HepG2 (cell line): Measurements from ENCODE around the gene MRPS35. TPM values are rescaled to one million over a fixed set of nuclear protein-coding genes. Genes with fewer than 3 reads are reported as not detected.

Experiments used
- E2F1 ChIP-seq: sonication (generic); formaldehyde crosslinking; IDR thresholded peaks from 2 replicates; pipeline ENCODE4 v1.5.0; 2020; ENCODE audit warnings: missing genetic modification reagents
- EHMT2 ChIP-seq: fragments of 200-600 bp; sonication (generic); IDR thresholded peaks from 2 replicates; pipeline ENCODE4 v1.7.0; 2017; ENCODE audit warnings: antibody characterized with exemption, low read depth, low read length, borderline replicate concordance
- EZH2 ChIP-seq: conservative IDR thresholded peaks from 2 replicates; pipeline ENCODE4 v1.6.1; 2012; ENCODE audit warnings: mild to moderate bottlenecking, low read depth, low read length, moderate library complexity
- GABPA ChIP-seq, 2 experiments: IDR thresholded peaks; 2 replicates each; pipeline ENCODE4 v1.6.1; 2011 to 2016; ENCODE audit warnings: low read depth in 2 of 2, low read length in 1 of 2, missing biosample characterization in 1 of 2, missing genetic modification characterization in 1 of 2
- GZF1 ChIP-seq: sonication (generic); formaldehyde crosslinking; IDR thresholded peaks from 2 replicates; pipeline ENCODE4 v1.5.1; 2020; ENCODE audit warnings: mild to moderate bottlenecking, missing genetic modification reagents
- MYPOP ChIP-seq: sonication (generic); formaldehyde crosslinking; IDR thresholded peaks from 2 replicates; pipeline ENCODE4 v1.8.1; 2023; ENCODE audit warnings: mild to moderate bottlenecking, moderate library complexity, missing genetic modification reagents
- NCOA1 ChIP-seq: sonication (generic); formaldehyde crosslinking; IDR thresholded peaks from 2 replicates; pipeline ENCODE4 v1.9.0; 2021; ENCODE audit warnings: missing genetic modification reagents
- PHF5A ChIP-seq: IDR thresholded peaks from one replicate; pipeline ENCODE4 v1.6.1; 2018; ENCODE audit warnings: low read depth, missing genetic modification reagents; ENCODE audit not compliant: unreplicated experiment
- RFX5 ChIP-seq: IDR thresholded peaks from 2 replicates; pipeline ENCODE4 v1.6.1; 2011; ENCODE audit warnings: low read depth, low read length, improper control_type of control experiment
- RFXANK ChIP-seq: IDR thresholded peaks from 2 replicates; pipeline ENCODE4 v1.6.1; 2016
- SOX5 ChIP-seq: IDR thresholded peaks from 2 replicates; pipeline ENCODE4 v1.6.1; 2016; ENCODE audit warnings: borderline replicate concordance
- SP4 ChIP-seq: sonication (generic); formaldehyde crosslinking; IDR thresholded peaks from 2 replicates; pipeline ENCODE4 v1.8.1; 2023; ENCODE audit warnings: mild to moderate bottlenecking, missing genetic modification reagents
- YEATS2 ChIP-seq: sonication (generic); formaldehyde crosslinking; IDR thresholded peaks from 2 replicates; pipeline ENCODE4 v1.4.0; 2020; ENCODE audit warnings: missing genetic modification reagents, borderline replicate concordance
- ZNF17 ChIP-seq: sonication (generic); formaldehyde crosslinking; IDR thresholded peaks from 2 replicates; pipeline ENCODE4 v1.5.0; 2020; ENCODE audit warnings: mild to moderate bottlenecking, missing genetic modification reagents
- ZNF205 ChIP-seq: IDR thresholded peaks from 2 replicates; pipeline ENCODE4 v1.6.1; 2018; ENCODE audit warnings: missing biosample characterization, missing genetic modification reagents
- ZNF407 ChIP-seq: sonication (generic); formaldehyde crosslinking; IDR thresholded peaks from one replicate; pipeline ENCODE4 v1.5.1; 2020; ENCODE audit warnings: mild to moderate bottlenecking, missing genetic modification reagents; ENCODE audit errors: not compliant biosample characterization
- ZNF430 ChIP-seq: sonication (generic); formaldehyde crosslinking; IDR thresholded peaks from 2 replicates; pipeline ENCODE4 v1.9.0; 2021; ENCODE audit warnings: mild to moderate bottlenecking, missing genetic modification reagents
- ZNF644 ChIP-seq: IDR thresholded peaks from 2 replicates; pipeline ENCODE4 v1.6.1; 2016; ENCODE audit warnings: low read depth
- ZNF749 ChIP-seq: sonication (generic); formaldehyde crosslinking; IDR thresholded peaks from 2 replicates; pipeline ENCODE4 v1.8.0; 2022; ENCODE audit warnings: mild to moderate bottlenecking, missing genetic modification reagents, moderate library complexity, borderline replicate concordance
- ZNF761 ChIP-seq: sonication (generic); formaldehyde crosslinking; conservative IDR thresholded peaks from 2 replicates; pipeline ENCODE4 v1.4.0; 2020; ENCODE audit warnings: mild to moderate bottlenecking, missing genetic modification reagents
- ZSCAN30 ChIP-seq: sonication (generic); formaldehyde crosslinking; IDR thresholded peaks from 2 replicates; pipeline ENCODE4 v1.5.0; 2020; ENCODE audit warnings: mild to moderate bottlenecking, missing genetic modification reagents
- polyA plus RNA-seq, 8 experiments: library from polyadenylated mRNA; depleted of rRNA in 3 of 8; stranded (reverse) in 7 of 8; unstranded in 1 of 8; fragments of >200 nt; fragmentation: Illumina TruSeq in 4 of 8; extraction: Trizol in 4 of 8; gene quantifications; 2 replicates each; pipeline versions ENCODE4 v1.2.1 to v1.2.3, GENCODE V29; 2011 to 2016; ENCODE audit warnings: low read depth in 4 of 8, missing spikeins in 1 of 8, mixed read lengths in 1 of 8; ENCODE audit not compliant: insufficient read depth in 1 of 8
- total RNA-seq, 5 experiments: library from RNA; depleted of rRNA; stranded (reverse); fragments of >200 nt; fragmentation: Illumina TruSeq; extraction: Trizol; gene quantifications; 2 replicates each; pipeline ENCODE4 v1.2.3, GENCODE V29; 2016; ENCODE audit warnings: low read depth in 1 of 5

Gene MRPS35
- total and polyA plus RNA-seq, 2 of the 13 experiments (the other 11 are each of a cell fraction or from before 2014, with no cell fraction given), result 63.4 to 104 TPM

- TF ChIP-seq ZNF407 (CRISPR knock-in tag) (no peak), NCOA1 (CRISPR knock-in tag) (no peak), GZF1 (no peak), YEATS2 (CRISPR knock-in tag) (no peak), GABPA (IDR thresholded peaks at IDR 0.05; ENCODE audit: low read depth, low read length) (peak; percentile 34), GABPA (CRISPR knock-in tag; IDR thresholded peaks at IDR 0.05; ENCODE audit: low read depth) (peak; percentile 41; the same call in 1 of the 2 replicates), MYPOP (peak; percentile 45; the same call in 1 of the 2 replicates), E2F1 (CRISPR knock-in tag) (0 out of 2 replicates have a peak, but pooled peaks have one; percentile 13), ZNF761 (CRISPR knock-in tag) (no peak), ZSCAN30 (0 out of 2 replicates have a peak, but pooled peaks have one; percentile 46), ZNF644 (no peak), PHF5A (no peak), EHMT2 (no peak), SOX5 (CRISPR knock-in tag) (no peak), EZH2 (no peak), ZNF749 (CRISPR knock-in tag) (0 out of 2 replicates have a peak, but pooled peaks have one; percentile 23), ZNF17 (CRISPR knock-in tag) (no peak), SP4 (no peak), RFXANK (CRISPR knock-in tag) (no peak), RFX5 (no peak), ZNF205 (CRISPR knock-in tag) (0 out of 2 replicates have a peak, but pooled peaks have one; percentile 20), ZNF430 (CRISPR knock-in tag) (no peak; the same call in 1 of the 2 replicates)
Observed at GRCh38 chr12:27779920-27780611, 69.4 kb downstream of the MRPS35 start, which contains the start of the genes KLHL42 and MANSC4 (continued).
